ENCODE data around the gene UGT1A3.

DNA sequence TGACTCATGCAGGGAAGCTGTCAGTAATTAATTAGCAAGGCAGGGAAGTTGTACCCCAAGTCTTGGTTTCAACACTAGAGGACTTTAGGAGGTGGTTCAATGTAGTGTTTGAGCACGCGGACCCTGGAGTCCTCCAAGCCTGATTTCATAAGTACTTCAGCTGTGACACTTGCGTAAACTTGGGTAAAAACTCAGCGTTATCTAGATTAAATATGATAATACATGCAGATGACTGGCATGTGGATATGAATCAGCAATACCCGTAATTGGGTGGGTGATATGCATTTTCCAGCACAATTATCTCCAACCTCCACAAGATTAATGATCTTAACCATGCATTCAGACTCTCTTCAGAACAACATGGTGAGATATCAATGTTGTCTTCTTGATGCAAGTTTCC lies 41.9 kb upstream of the UGT1A3 start:
- TF ChIP-seq, protein P1, sequence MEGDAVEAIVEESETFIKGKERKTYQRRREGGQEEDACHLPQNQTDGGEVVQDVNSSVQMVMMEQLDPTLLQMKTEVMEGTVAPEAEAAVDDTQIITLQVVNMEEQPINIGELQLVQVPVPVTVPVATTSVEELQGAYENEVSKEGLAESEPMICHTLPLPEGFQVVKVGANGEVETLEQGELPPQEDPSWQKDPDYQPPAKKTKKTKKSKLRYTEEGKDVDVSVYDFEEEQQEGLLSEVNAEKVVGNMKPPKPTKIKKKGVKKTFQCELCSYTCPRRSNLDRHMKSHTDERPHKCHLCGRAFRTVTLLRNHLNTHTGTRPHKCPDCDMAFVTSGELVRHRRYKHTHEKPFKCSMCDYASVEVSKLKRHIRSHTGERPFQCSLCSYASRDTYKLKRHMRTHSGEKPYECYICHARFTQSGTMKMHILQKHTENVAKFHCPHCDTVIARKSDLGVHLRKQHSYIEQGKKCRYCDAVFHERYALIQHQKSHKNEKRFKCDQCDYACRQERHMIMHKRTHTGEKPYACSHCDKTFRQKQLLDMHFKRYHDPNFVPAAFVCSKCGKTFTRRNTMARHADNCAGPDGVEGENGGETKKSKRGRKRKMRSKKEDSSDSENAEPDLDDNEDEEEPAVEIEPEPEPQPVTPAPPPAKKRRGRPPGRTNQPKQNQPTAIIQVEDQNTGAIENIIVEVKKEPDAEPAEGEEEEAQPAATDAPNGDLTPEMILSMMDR (IDR thresholded peaks at IDR 0.05; ENCODE audit: low read length), result no peak
- TF ChIP-seq EZH2phosphoT487 (IDR thresholded peaks at IDR 0.05; ENCODE audit: low read length) (no peak), EZH2 (optimal IDR thresholded peaks at IDR 0.05; ENCODE audit: low read depth, low read length) (no peak)

All from MM.1S (cell line).